Smooth muscle cell of trachea (primary cell): ENCODE data around the gene RCC1. TPM values are rescaled to one million over a fixed set of nuclear protein-coding genes. Genes with fewer than 3 reads are reported as not detected.

Experiments
- total RNA-seq: library from RNA; depleted of rRNA; stranded (reverse); fragments of >200 nt; gene quantifications from 2 replicates; pipeline ENCODE4 v1.2.1, GENCODE V29; 2014

RCC1 gene, protein sequence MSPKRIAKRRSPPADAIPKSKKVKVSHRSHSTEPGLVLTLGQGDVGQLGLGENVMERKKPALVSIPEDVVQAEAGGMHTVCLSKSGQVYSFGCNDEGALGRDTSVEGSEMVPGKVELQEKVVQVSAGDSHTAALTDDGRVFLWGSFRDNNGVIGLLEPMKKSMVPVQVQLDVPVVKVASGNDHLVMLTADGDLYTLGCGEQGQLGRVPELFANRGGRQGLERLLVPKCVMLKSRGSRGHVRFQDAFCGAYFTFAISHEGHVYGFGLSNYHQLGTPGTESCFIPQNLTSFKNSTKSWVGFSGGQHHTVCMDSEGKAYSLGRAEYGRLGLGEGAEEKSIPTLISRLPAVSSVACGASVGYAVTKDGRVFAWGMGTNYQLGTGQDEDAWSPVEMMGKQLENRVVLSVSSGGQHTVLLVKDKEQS
- 32.4 and 55.4 TPM in 2 replicates for total RNA-seq

DNA sequence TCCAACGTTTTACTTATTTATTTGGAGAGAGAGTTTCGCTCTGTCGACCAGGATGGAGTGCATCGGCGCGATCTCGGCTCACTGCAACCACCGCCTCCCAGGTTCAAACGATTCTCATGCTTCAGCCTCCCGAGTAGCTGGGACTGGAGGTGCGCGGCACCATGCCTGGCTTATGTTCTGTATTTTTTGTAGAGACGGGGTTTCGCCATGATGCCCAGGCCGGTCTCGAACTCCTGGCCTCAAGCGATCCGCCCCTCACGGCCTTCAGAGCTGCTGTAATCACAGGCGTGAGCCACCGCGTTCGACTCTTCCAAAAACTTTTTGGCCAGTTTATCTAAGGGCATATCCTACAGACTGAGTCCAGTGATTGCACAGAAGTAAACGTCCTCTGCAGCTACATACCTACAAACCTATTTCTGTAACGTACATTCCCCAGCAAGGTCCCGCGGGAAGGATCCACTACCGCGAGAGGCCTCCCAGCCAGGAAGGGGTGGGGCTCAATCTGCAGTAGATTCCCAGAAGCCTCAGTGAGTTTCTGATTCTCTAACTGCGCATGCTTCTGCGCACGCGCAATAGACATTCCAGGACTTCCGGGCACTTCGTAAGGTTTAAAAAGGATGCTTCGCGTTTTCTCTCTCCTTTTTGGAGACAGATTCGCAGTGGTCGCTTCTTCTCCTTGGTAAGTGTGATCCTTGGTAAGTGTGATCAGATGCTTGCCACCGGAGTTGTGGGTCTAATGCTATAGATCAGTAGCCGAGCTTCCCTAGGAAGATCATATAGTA lies at the start of gene RCC1:
Gene RCC1, plus strand, starts transcription at position 638 of the 782 bp plus-strand sequence. CDS start 23,824 bp downstream, outside the sequence.

GRCh38 chr1:28552758-28553663 lies 47.2 kb downstream of the RCC1 start, which contains the start of gene TRNAU1AP:
TSS of gene TRNAU1AP (plus strand) at chr1:28553085. CDS start at chr1:28553111, 26 bp downstream.

Other genes starting within 250 kb of the RCC1 start
- 23.6 and 49.3 TPM in 2 replicates for gene SESN2, start 246.5 kb upstream of the RCC1 start, total RNA-seq
- gene MED18, start 177.0 kb upstream of the RCC1 start, total RNA-seq = 29.1 and 29.5 TPM in 2 replicates
- 4.8 and 8.7 TPM in 2 replicates for gene PHACTR4, start 136.3 kb upstream of the RCC1 start, total RNA-seq
- 25.1 and 36.8 TPM in 2 replicates for gene TRNAU1AP, start 47.0 kb downstream of the RCC1 start, total RNA-seq
- 10.6 and 12.2 TPM in 2 replicates for gene RAB42, start 86.2 kb downstream of the RCC1 start, total RNA-seq
- 38.0 and 38.5 TPM in 2 replicates for gene TAF12, start 137.0 kb downstream of the RCC1 start, total RNA-seq
- not detected in 2 replicates for gene RNU11, start 142.6 kb downstream of the RCC1 start, total RNA-seq
- gene GMEB1, start 162.7 kb downstream of the RCC1 start, total RNA-seq = 6.9 and 9.0 TPM in 2 replicates
- gene YTHDF2, start 230.9 kb downstream of the RCC1 start, total RNA-seq = 58.9 and 61.7 TPM in 2 replicates